HepG2 (cell line): ENCODE results near the gene ANKRD44. TPM values are rescaled to one million over a fixed set of nuclear protein-coding genes. Genes with fewer than 3 reads are reported as not detected.

Experiments used
- ATAC-seq: fragments of 200-7000 bp; cut with Tn5 transposase; 3 replicates; pipeline ENCODE4 v1.9.1; 2020; ENCODE audit warnings: mild to moderate bottlenecking, moderate library complexity
- BruUV-seq: library from RNA; stranded (reverse); fragments of 400-500 nt; replicated peaks from 2 replicates; lab custom pipeline; 2021; lab: Mats Ljungman, UMichigan
- CTCF ChIA-PET: fragments of 300-600 bp; formaldehyde crosslinking; extraction: SDS; loops from one replicate; lab custom pipeline; 2021; ENCODE audit warnings: low total read pairs, inconsistent platforms, low intra/inter-chr PET ratio; lab: Yijun Ruan, JAX
- POLR2A ChIA-PET: fragments of 350-600 bp; sonication (Branson Sonifier 250); formaldehyde crosslinking; loops from one replicate; lab custom pipeline; 2020; ENCODE audit warnings: antibody characterized with exemption, inconsistent platforms; lab: Yijun Ruan, JAX
- DNase-seq: peaks from one replicate; pipeline ENCODE4 v3.0.0-alpha.2; 2015; ENCODE audit warnings: low spot score
- FAIRE-seq: peaks from 3 replicates; lab custom pipeline; 2011; peaks lifted over from hg19 to GRCh38; lab: Jason Lieb, UNC
- H2AFZ ChIP-seq: one replicate; pipeline ENCODE4 v1.6.1; 2011; ENCODE audit warnings: low read length, inconsistent platforms
- H3K27ac ChIP-seq: fragments of 300-600 bp; 3 replicates; pipeline ENCODE4 v1.8.0; 2011; ENCODE audit warnings: mixed run types, mild to moderate bottlenecking, mixed read lengths, low read length, inconsistent platforms; ENCODE audit not compliant: insufficient read depth; ENCODE audit errors: extremely low read length
- H3K27me3 ChIP-seq, 2 experiments: fragments of 200-600 bp in 1 of 2; 2 replicates in 1 of 2; 3 replicates in 1 of 2; pipeline versions ENCODE4 v1.6.0 to v1.8.0; 2011; ENCODE audit warnings: low read length in 2 of 2, mild to moderate bottlenecking in 2 of 2, moderate library complexity in 2 of 2, inconsistent platforms in 1 of 2; ENCODE audit not compliant: insufficient read depth in 2 of 2, control insufficient read depth in 1 of 2
- H3K36me3 ChIP-seq, 2 experiments: fragments of 200-600 bp in 1 of 2; replicated peaks in 1 of 2; 2 replicates in 1 of 2; 3 replicates in 1 of 2; pipeline versions ENCODE4 v1.5.1 to v1.8.0; 2011; ENCODE audit warnings: low read length in 2 of 2, inconsistent platforms in 1 of 2; ENCODE audit not compliant: insufficient read depth in 2 of 2, control insufficient read depth in 1 of 2
- H3K4me1 ChIP-seq: 2 replicates; pipeline ENCODE4 v1.5.1; 2012; ENCODE audit warnings: low read length, inconsistent platforms; ENCODE audit not compliant: insufficient read depth
- H3K4me2 ChIP-seq: 2 replicates; pipeline ENCODE4 v1.6.0; 2011; ENCODE audit warnings: low read depth, low read length, inconsistent platforms
- H3K4me3 ChIP-seq, 3 experiments: fragments of 200-600 bp in 1 of 3; sonication (generic), shearing (Covaris generic) in 1 of 3; replicated peaks in 1 of 3; 2 replicates each; pipeline ENCODE4 v1.5.1; 2011 to 2016; ENCODE audit warnings: low read length in 3 of 3, inconsistent platforms in 2 of 3, low read depth in 2 of 3, mild to moderate bottlenecking in 2 of 3, control low read depth in 1 of 3, mixed read lengths in 1 of 3; ENCODE audit not compliant: insufficient read depth in 1 of 3
- H3K79me2 ChIP-seq: one replicate; pipeline ENCODE4 v1.6.1; 2011; ENCODE audit warnings: low read length, inconsistent platforms; ENCODE audit not compliant: insufficient read depth
- H3K9ac ChIP-seq: 2 replicates; pipeline ENCODE4 v1.6.0; 2011; ENCODE audit warnings: mild to moderate bottlenecking, low read depth, low read length, inconsistent platforms; ENCODE audit not compliant: insufficient read depth
- H3K9me3 ChIP-seq: 2 replicates; pipeline ENCODE4 v1.5.1; 2012; ENCODE audit warnings: mild to moderate bottlenecking, low read length
- H4K20me1 ChIP-seq: 2 replicates; pipeline ENCODE4 v1.6.0; 2011; ENCODE audit warnings: inconsistent platforms, mild to moderate bottlenecking, low read length, moderate library complexity; ENCODE audit not compliant: insufficient read depth
- ATF5 ChIP-seq: sonication (generic); formaldehyde crosslinking; IDR thresholded peaks from 2 replicates; pipeline ENCODE4 v1.4.0; 2020; ENCODE audit warnings: mild to moderate bottlenecking, low read depth, missing genetic modification reagents
- DR1 ChIP-seq: sonication (generic); formaldehyde crosslinking; IDR thresholded peaks from 2 replicates; pipeline ENCODE4 v1.8.0; 2021; ENCODE audit warnings: mild to moderate bottlenecking, missing genetic modification reagents, inconsistent platforms
- MAFF ChIP-seq: IDR thresholded peaks from 2 replicates; pipeline ENCODE4 v1.6.1; 2011; ENCODE audit warnings: low read depth, low read length, improper control_type of control experiment
- SMAD3 ChIP-seq: sonication (generic); formaldehyde crosslinking; IDR thresholded peaks from 2 replicates; pipeline ENCODE4 v1.4.0; 2020; ENCODE audit warnings: missing genetic modification reagents
- SMYD3 ChIP-seq: sonication (generic); formaldehyde crosslinking; IDR thresholded peaks from 2 replicates; pipeline ENCODE4 v1.8.1; 2023; ENCODE audit warnings: mild to moderate bottlenecking, missing genetic modification reagents
- ZNF605 ChIP-seq: sonication (generic); formaldehyde crosslinking; IDR thresholded peaks from 2 replicates; pipeline ENCODE4 v1.8.0; 2022; ENCODE audit warnings: mild to moderate bottlenecking, missing genetic modification reagents
- ZNF616 ChIP-seq: sonication (generic); formaldehyde crosslinking; IDR thresholded peaks from 2 replicates; pipeline ENCODE4 v1.5.0; 2020; ENCODE audit warnings: low read depth, mild to moderate bottlenecking, missing genetic modification reagents
- ZNF777 ChIP-seq: sonication (generic); formaldehyde crosslinking; IDR thresholded peaks from 2 replicates; pipeline ENCODE4 v1.4.0; 2020; ENCODE audit warnings: missing genetic modification reagents
- ZNF792 ChIP-seq: IDR thresholded peaks from 2 replicates; pipeline ENCODE4 v1.6.1; 2016
- ZSCAN21 ChIP-seq: sonication (generic); formaldehyde crosslinking; IDR thresholded peaks from 2 replicates; pipeline ENCODE4 v1.8.0; 2022; ENCODE audit warnings: mild to moderate bottlenecking, missing genetic modification reagents, moderate library complexity, borderline replicate concordance
- WGBS: methylation state at CpG from one replicate; pipeline ENCODE4 v1.1.6; 2017; ENCODE audit warnings: low lambda C conversion rate; 5-methylcytosine and 5-hydroxymethylcytosine counted together
- in situ Hi-C: cut with HindIII; loops from 2 replicates; pipeline ENCODE4 v1.10.0; 2017; ENCODE audit warnings: low pct_unique_long_range_greater_than_20kb; ENCODE audit not compliant: extremely low pct_ligation_motif_present
- intact Hi-C: fragments of 100-400 bp; cut with micrococcal nuclease; formaldehyde crosslinking; loops from one replicate; pipeline ENCODE4 v1.10.0; 2022; ENCODE audit not compliant: unreplicated experiment
- polyA plus RNA-seq, 8 experiments: library from polyadenylated mRNA; depleted of rRNA in 3 of 8; stranded (reverse) in 7 of 8; unstranded in 1 of 8; fragments of >200 nt; fragmentation: Illumina TruSeq in 4 of 8; extraction: Trizol in 4 of 8; gene quantifications; 2 replicates each; pipeline versions ENCODE4 v1.2.1 to v1.2.3, GENCODE V29; 2011 to 2016; ENCODE audit warnings: low read depth in 4 of 8, missing spikeins in 1 of 8, mixed read lengths in 1 of 8; ENCODE audit not compliant: insufficient read depth in 1 of 8
- total RNA-seq, 5 experiments: library from RNA; depleted of rRNA; stranded (reverse); fragments of >200 nt; fragmentation: Illumina TruSeq; extraction: Trizol; gene quantifications; 2 replicates each; pipeline ENCODE4 v1.2.3, GENCODE V29; 2016; ENCODE audit warnings: low read depth in 1 of 5
- TF ChIP-seq, protein P1 (sequence below): sonication (generic); formaldehyde crosslinking; IDR thresholded peaks from 2 replicates; pipeline ENCODE4 v1.4.0; 2020; ENCODE audit warnings: mild to moderate bottlenecking, missing genetic modification reagents

The ANKRD44 gene
- total and polyA plus RNA-seq, 2 of the 13 experiments (the other 11 are each of a cell fraction or from before 2014, with no cell fraction given) = 0.04 to 0.11 TPM

GRCh38 chr2:196993617-196994016 is 317.0 kb downstream of the ANKRD44 start (continued):
- TF ChIP-seq MAFF = 0 out of 2 replicates have a peak, but pooled peaks have one; percentile 44

DNA sequence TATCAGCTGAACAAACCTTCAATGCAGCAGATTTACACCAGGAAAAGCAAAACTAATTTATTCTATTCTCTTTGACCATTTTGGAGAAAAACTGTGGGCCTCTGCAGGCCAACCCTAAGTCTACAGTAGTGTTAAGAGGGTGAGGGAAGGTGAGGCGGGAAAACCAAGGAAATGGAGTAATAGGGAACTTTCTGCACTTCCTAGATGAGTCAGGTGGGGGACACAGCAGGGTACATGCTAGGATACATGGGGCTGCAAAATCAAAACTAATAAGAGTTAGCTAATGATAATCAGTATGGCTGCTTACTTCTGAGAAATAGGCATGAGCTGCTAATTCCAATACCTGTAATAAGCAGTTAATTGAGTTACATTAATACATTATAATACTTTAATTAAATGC is 318.1 kb downstream of the ANKRD44 start:
- in situ Hi-C loops = no loop called here
- DNase-seq (no peak), ATAC-seq (no peak), FAIRE-seq (no peak)
- H3K4me2 ChIP-seq = no peak overlapping the region
- no peaks in the 10 kb centered on the region for H3K9me3 ChIP-seq
- H3K79me2 ChIP-seq = no peaks in the 10 kb centered on the region
- POLR2A ChIA-PET = no interaction called here
- H2AFZ ChIP-seq = no peak overlapping the region
- H3K9ac ChIP-seq = no peak overlapping the region
- no peaks in the 10 kb centered on the region for H3K36me3 ChIP-seq
- intact Hi-C loops = no loop called here
- no peaks in the 10 kb centered on the region for H4K20me1 ChIP-seq
- H3K4me1 ChIP-seq = no peaks in the 10 kb centered on the region
- no peak overlapping the region for H3K4me3 ChIP-seq
- no peaks in the 10 kb centered on the region; a peak in 1 of 5 replicates for H3K27me3 ChIP-seq
- CTCF ChIA-PET = no interaction called here
- WGBS = 0% methylated on average over 1 of the region's 1 CpG
- BruUV-seq = no TSS peak
- no peak for TF ChIP-seq SMYD3
- no peak for TF ChIP-seq ZNF777 (CRISPR knock-in tag)
- no peak for TF ChIP-seq ZNF792 (CRISPR knock-in tag)
- no peak for TF ChIP-seq ZNF605
- no peak for TF ChIP-seq SMAD3 (CRISPR knock-in tag)
- no peak overlapping the region for H3K27ac ChIP-seq

DNA sequence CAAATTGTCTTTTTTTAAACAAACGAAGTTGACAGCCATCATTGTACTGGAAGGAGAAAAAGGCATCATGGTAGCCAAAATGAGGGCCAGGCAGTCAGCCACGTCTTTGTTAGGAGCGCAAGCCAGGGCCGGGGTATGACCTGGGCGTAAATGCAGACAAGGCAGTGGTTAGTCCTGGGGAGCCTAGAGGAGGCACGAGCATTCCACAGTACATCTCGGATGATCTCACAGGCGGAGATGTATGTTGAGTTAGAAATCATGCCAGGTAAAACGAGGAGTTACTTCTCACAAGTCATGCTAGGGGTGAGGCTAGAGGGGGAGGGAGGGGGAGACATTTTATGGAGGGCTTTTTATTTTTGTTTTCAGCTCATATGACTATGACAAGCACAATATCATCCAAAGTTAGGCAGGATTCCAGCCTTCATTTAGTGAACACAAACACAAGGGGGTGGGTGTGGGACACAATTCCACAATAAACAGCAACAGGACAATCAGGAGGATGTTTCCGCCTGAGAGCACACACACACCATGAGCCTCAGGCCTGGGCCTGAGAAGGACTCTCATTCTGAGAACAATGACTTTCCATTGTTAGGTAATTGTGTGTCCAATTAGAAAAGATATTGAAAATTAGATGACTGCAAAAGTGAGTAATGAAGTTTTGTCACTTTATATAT is 319.7 kb downstream of the ANKRD44 start:
- Histone ChIP-seq H4K20me1 (no peaks in the 10 kb centered on the region), H3K4me1 (no peaks in the 10 kb centered on the region), H2AFZ (no peak overlapping the region), H3K9ac (no peak overlapping the region), H3K4me3 (no peak overlapping the region), H3K27ac (no peak overlapping the region), H3K9me3 (no peaks in the 10 kb centered on the region), H3K4me2 (no peak overlapping the region), H3K27me3 (no peaks in the 10 kb centered on the region; a peak in 1 of 5 replicates), H3K36me3 (no peaks in the 10 kb centered on the region), H3K79me2 (no peaks in the 10 kb centered on the region)
- intact Hi-C loops (no loop called here), in situ Hi-C loops (no loop called here)
- ChIA-PET CTCF (no interaction called here), POLR2A (no interaction called here)
- TF ChIP-seq DR1 (no peak), ATF5 (CRISPR knock-in tag) (no peak), ZNF616 (CRISPR knock-in tag) (no peak), ZSCAN21 (CRISPR knock-in tag) (no peak)
- TF ChIP-seq, protein P1, sequence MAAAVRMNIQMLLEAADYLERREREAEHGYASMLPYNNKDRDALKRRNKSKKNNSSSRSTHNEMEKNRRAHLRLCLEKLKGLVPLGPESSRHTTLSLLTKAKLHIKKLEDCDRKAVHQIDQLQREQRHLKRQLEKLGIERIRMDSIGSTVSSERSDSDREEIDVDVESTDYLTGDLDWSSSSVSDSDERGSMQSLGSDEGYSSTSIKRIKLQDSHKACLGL = no peak
- ATAC-seq (no peak), DNase-seq (no peak), FAIRE-seq (no peak)
- WGBS = 44% methylated on average over 10 of the region's 10 CpGs
- no TSS peak for BruUV-seq
